ENCODE measurements around the gene ZBTB48. TPM values are rescaled to one million over a fixed set of nuclear protein-coding genes. Genes with fewer than 3 reads are reported as not detected.
"Not testable (repeated sequence)": the region's sequence is repeated elsewhere in the genome, so short reads cannot be mapped to it uniquely, and the experiment has no call there.

Gene ZBTB48
- total and polyA plus RNA-seq, 4 donors, result 8.3 to 18.1 (median 13.1) TPM

- H3K4me3 ChIP-seq (ENCODE audit: low read depth in 1 of 3, low read length in 3 of 3), result no peak overlapping the region
- DNase-seq (ENCODE audit: low spot score), result no peak
- TF ChIP-seq EGR1 (IDR thresholded peaks at IDR 0.05; ENCODE audit: low read depth in 2 of 2) (no peak), JUND (IDR thresholded peaks at IDR 0.05) (no peak), RAD21 (IDR thresholded peaks at IDR 0.05) (no peak), GABPA (IDR thresholded peaks at IDR 0.05 in 1 of 2, conservative IDR thresholded peaks at IDR 0.05 in 1 of 2) (no peak), ZBTB33 (IDR thresholded peaks at IDR 0.05) (no peak), TAF1 (conservative IDR thresholded peaks at IDR 0.05) (no peak), ATF3 (IDR thresholded peaks at IDR 0.05) (no peak), RXRA (IDR thresholded peaks at IDR 0.05) (no peak), MAX (IDR thresholded peaks at IDR 0.05) (no peak), FOXA2 (IDR thresholded peaks at IDR 0.05) (no peak), CTCF (IDR thresholded peaks at IDR 0.05; ENCODE audit: low read depth, low read length, missing input control) (no peak), HNF4G (IDR thresholded peaks at IDR 0.05) (no peak), HNF4A (conservative IDR thresholded peaks at IDR 0.05) (no peak), NR2F2 (IDR thresholded peaks at IDR 0.05) (no peak), REST (IDR thresholded peaks at IDR 0.05) (no peak), SP1 (IDR thresholded peaks at IDR 0.05) (no peak), FOXA1 (IDR thresholded peaks at IDR 0.05) (no peak)
- no peaks in the 10 kb centered on the region for H3K27me3 ChIP-seq (ENCODE audit: control insufficient read depth in 4 of 4, insufficient read depth in 4 of 4, low read length in 3 of 4)
- 91% methylated on average over 1 of the region's 1 CpG for WGBS
- H3K4me1 ChIP-seq (ENCODE audit: control insufficient read depth in 4 of 4, insufficient read depth in 4 of 4, low read length in 3 of 4), result peaks cover 4 to 16% (median 10%) of the 10 kb centered on the region in 4 donors
- no peak overlapping the region for H3K27ac ChIP-seq (ENCODE audit: low read depth in 1 of 2, low read length in 2 of 2)
- H3K36me3 ChIP-seq (ENCODE audit: control insufficient read depth in 4 of 4, insufficient read depth in 3 of 4, low read depth in 1 of 4, low read length in 3 of 4), result no peaks in the 10 kb centered on the region
- no peak overlapping the region for H3K9ac ChIP-seq (ENCODE audit: low read depth in 1 of 2, low read length in 2 of 2)
- H3K9me3 ChIP-seq (ENCODE audit: control insufficient read depth in 4 of 4, low read length in 3 of 4), result no peaks in the 10 kb centered on the region
Measured at GRCh38 chr1:6557597-6557996, 22.2 kb upstream of the ZBTB48 start.

- WGBS, result 91% methylated on average over 11 of the region's 11 CpGs
- not testable (repeated sequence) for H3K4me1 ChIP-seq (ENCODE audit: control insufficient read depth in 4 of 4, insufficient read depth in 4 of 4, low read length in 3 of 4)
Measured at GRCh38 chr1:6559161-6559560, 20.6 kb upstream of the ZBTB48 start.

More at GRCh38 chr1:6559161-6559560, 20.6 kb upstream of the ZBTB48 start:
- not testable (repeated sequence) for H3K27ac ChIP-seq (ENCODE audit: low read depth in 1 of 2, low read length in 2 of 2); H3K9ac ChIP-seq (ENCODE audit: low read depth in 1 of 2, low read length in 2 of 2); H3K27me3 ChIP-seq (ENCODE audit: control insufficient read depth in 4 of 4, insufficient read depth in 4 of 4, low read length in 3 of 4); H3K4me3 ChIP-seq (ENCODE audit: low read depth in 1 of 3, low read length in 3 of 3); H3K36me3 ChIP-seq (ENCODE audit: control insufficient read depth in 4 of 4, insufficient read depth in 3 of 4, low read depth in 1 of 4, low read length in 3 of 4); H3K9me3 ChIP-seq (ENCODE audit: control insufficient read depth in 4 of 4, low read length in 3 of 4); DNase-seq (ENCODE audit: low spot score)
